A673 (cell line): ENCODE measurements around the gene KIAA1328. TPM values are rescaled to one million over a fixed set of nuclear protein-coding genes. Genes with fewer than 3 reads are reported as not detected.

Experiments
- BruUV-seq: library from RNA; stranded (reverse); fragments of 400-500 nt; replicated peaks from 2 replicates; lab custom pipeline; 2021; lab: Mats Ljungman, UMichigan
- CTCF ChIA-PET: fragments of 300-600 bp; sonication (Branson Sonifier 250); formaldehyde crosslinking; loops from one replicate; lab custom pipeline; 2022; ENCODE audit warnings: antibody characterized with exemption; lab: Charles Lee
- POLR2A ChIA-PET: fragments of 300-600 bp; sonication (Branson Sonifier 250); formaldehyde crosslinking; loops from one replicate; lab custom pipeline; 2022; ENCODE audit warnings: antibody characterized with exemption; ENCODE audit not compliant: low non-redundant PET; lab: Charles Lee
- DNase-seq: peaks from one replicate; pipeline ENCODE4 v3.0.0-alpha.2; 2015; ENCODE audit warnings: low spot score
- H3K27ac ChIP-seq: fragments of 200-600 bp; sonication (generic); 2 replicates; pipeline ENCODE4 v1.5.1; 2016; ENCODE audit warnings: mixed run types, low read depth, mild to moderate bottlenecking, mixed read lengths, antibody characterized with exemption, low read length; ENCODE audit not compliant: poor library complexity, severe bottlenecking
- H3K27me3 ChIP-seq: fragments of 200-600 bp; sonication (generic); replicated peaks from 2 replicates; pipeline ENCODE4 v1.6.1; 2017; ENCODE audit warnings: mixed run types, low read depth, mild to moderate bottlenecking, mixed read lengths, antibody characterized with exemption, low read length; ENCODE audit not compliant: insufficient read depth, poor library complexity
- H3K36me3 ChIP-seq: fragments of 200-600 bp; sonication (generic); 2 replicates; pipeline ENCODE4 v1.6.1; 2016; ENCODE audit warnings: mixed run types, mild to moderate bottlenecking, mixed read lengths, antibody characterized with exemption, low read length; ENCODE audit not compliant: insufficient read depth, poor library complexity, severe bottlenecking
- H3K4me1 ChIP-seq: fragments of 200-600 bp; sonication (generic); 2 replicates; pipeline ENCODE4 v1.6.1; 2017; ENCODE audit warnings: mixed run types, mild to moderate bottlenecking, mixed read lengths, antibody characterized with exemption, low read length; ENCODE audit not compliant: insufficient read depth, poor library complexity, severe bottlenecking
- H3K4me3 ChIP-seq: fragments of 200-600 bp; sonication (generic); 2 replicates; pipeline ENCODE4 v1.5.1; 2016; ENCODE audit warnings: low read depth, mixed run types, mild to moderate bottlenecking, mixed read lengths, low read length; ENCODE audit not compliant: poor library complexity, severe bottlenecking
- H3K9me3 ChIP-seq: fragments of 200-600 bp; sonication (generic); 2 replicates; pipeline ENCODE4 v1.6.1; 2016; ENCODE audit warnings: mixed run types, low read depth, mild to moderate bottlenecking, mixed read lengths, antibody characterized with exemption, low read length; ENCODE audit not compliant: poor library complexity, severe bottlenecking
- EZH2 ChIP-seq: fragments of 200-600 bp; sonication (generic); IDR thresholded peaks from 2 replicates; pipeline ENCODE4 v1.6.1; 2017; ENCODE audit warnings: borderline replicate concordance, low read depth, mild to moderate bottlenecking, mixed read lengths, antibody characterized with exemption, low read length; ENCODE audit not compliant: poor library complexity, severe bottlenecking
- intact Hi-C: fragments of 100-400 bp; cut with micrococcal nuclease; formaldehyde crosslinking; loops from one replicate; pipeline ENCODE4 v1.10.0; 2022; ENCODE audit not compliant: unreplicated experiment
- total RNA-seq: library from RNA; stranded (reverse); gene quantifications from 2 replicates; pipeline ENCODE4 v1.2.3, GENCODE V29; 2021
- TF ChIP-seq, protein P1 (sequence below): fragments of 300-800, 200-600 bp; sonication (generic); conservative IDR thresholded peaks from 2 replicates; pipeline ENCODE4 v1.5.1; 2017; ENCODE audit warnings: low read depth, mild to moderate bottlenecking, antibody characterized with exemption, low read length, moderate library complexity, mixed read lengths

Gene KIAA1328
- total RNA-seq, 1 experiment from 2014 or later: 6.5 TPM

DNA sequence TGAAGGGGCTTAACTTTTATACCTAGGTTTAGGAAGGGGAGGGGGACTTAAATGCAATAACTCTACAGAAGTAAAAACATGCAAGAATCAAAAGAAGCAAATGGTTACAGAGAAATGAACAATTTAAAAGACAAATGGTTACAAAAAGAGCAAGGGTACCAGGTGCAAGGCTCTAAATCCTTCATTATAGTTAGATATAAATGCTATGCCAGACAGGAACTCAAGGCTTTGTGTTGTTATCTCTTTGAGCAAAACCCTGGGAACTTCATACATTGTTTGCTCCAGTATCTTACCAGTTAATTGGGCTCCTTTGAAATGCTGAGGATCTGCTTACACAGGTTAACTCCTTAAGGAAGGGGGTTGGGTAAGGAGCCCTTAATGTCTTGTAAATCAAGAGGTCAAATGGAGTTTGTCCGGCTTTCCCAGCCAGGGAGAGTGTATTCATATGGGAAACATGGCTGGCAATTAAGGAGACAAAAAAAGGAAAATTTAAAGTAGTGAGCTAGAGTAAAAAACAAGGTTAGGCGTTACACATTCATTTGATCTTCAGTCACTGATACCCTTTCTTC is 389.2 kb downstream of the KIAA1328 start:
- no TSS peak for BruUV-seq
- no peaks in the 10 kb centered on the region for H3K36me3 ChIP-seq
- H3K27ac ChIP-seq: no peak overlapping the region
- no peaks in the 10 kb centered on the region for H3K9me3 ChIP-seq
- H3K4me3 ChIP-seq: no peak overlapping the region
- CTCF ChIA-PET: no interaction called here
- DNase-seq: no peak
- POLR2A ChIA-PET: no interaction called here
- H3K27me3 ChIP-seq: no peaks in the 10 kb centered on the region
- no peaks in the 10 kb centered on the region for H3K4me1 ChIP-seq
- intact Hi-C loops: no loop called here
- TF ChIP-seq, protein P1, sequence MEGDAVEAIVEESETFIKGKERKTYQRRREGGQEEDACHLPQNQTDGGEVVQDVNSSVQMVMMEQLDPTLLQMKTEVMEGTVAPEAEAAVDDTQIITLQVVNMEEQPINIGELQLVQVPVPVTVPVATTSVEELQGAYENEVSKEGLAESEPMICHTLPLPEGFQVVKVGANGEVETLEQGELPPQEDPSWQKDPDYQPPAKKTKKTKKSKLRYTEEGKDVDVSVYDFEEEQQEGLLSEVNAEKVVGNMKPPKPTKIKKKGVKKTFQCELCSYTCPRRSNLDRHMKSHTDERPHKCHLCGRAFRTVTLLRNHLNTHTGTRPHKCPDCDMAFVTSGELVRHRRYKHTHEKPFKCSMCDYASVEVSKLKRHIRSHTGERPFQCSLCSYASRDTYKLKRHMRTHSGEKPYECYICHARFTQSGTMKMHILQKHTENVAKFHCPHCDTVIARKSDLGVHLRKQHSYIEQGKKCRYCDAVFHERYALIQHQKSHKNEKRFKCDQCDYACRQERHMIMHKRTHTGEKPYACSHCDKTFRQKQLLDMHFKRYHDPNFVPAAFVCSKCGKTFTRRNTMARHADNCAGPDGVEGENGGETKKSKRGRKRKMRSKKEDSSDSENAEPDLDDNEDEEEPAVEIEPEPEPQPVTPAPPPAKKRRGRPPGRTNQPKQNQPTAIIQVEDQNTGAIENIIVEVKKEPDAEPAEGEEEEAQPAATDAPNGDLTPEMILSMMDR: no peak

- H3K4me1 ChIP-seq: no peaks in the 10 kb centered on the region
- H3K27me3 ChIP-seq: no peaks in the 10 kb centered on the region
- TF ChIP-seq EZH2: no peak
- no peak overlapping the region for H3K27ac ChIP-seq
- CTCF ChIA-PET: no interaction called here
- no peak overlapping the region for H3K4me3 ChIP-seq
- intact Hi-C loops: no loop called here
- no TSS peak for BruUV-seq
- H3K36me3 ChIP-seq: no peaks in the 10 kb centered on the region
- POLR2A ChIA-PET: no interaction called here
- DNase-seq: no peak
- H3K9me3 ChIP-seq: no peaks in the 10 kb centered on the region
These were observed 390.3 kb downstream of the KIAA1328 start for GRCh38 chr18:37219257-37219656.

DNA sequence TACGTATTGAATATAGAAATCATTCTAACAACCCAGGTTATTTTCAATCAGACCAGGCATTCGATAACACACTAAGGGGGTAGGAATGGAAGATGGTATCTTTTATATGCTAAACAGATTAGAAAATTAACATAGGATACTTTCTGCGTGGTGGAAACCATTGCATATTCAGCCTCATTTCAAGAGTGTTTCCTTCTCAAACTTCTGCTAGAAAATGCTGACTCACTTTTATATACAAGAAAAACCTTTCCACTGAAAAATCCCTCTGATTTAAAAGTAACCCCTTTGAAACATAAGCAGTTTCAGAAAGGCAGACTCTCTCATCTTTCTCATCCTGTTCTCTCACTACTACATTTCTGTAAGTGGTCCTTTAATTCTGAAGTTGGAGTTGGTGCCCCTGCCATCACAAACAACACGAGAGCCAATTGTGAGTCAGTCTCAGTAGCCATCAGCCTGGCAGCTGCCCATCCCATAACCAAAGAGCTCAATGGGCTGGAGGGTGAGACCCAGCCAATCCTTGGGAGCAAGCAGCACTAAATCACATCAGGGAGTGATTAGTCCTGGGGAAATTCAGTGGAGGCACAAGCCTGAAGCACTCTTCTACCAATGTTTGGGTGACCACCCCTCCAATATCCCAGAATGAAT is 393.5 kb downstream of the KIAA1328 start:
- POLR2A ChIA-PET: no interaction called here
- no peaks in the 10 kb centered on the region for H3K9me3 ChIP-seq
- H3K36me3 ChIP-seq: no peaks in the 10 kb centered on the region
- no peaks in the 10 kb centered on the region for H3K27me3 ChIP-seq
- no peaks in the 10 kb centered on the region for H3K4me1 ChIP-seq
- H3K4me3 ChIP-seq: no peak overlapping the region
- TF ChIP-seq EZH2: no peak
- TF ChIP-seq, protein P1: no peak
- CTCF ChIA-PET: no interaction called here
- no peak for DNase-seq
- intact Hi-C loops: no loop called here
- H3K27ac ChIP-seq: no peak overlapping the region
- BruUV-seq: no TSS peak

DNA sequence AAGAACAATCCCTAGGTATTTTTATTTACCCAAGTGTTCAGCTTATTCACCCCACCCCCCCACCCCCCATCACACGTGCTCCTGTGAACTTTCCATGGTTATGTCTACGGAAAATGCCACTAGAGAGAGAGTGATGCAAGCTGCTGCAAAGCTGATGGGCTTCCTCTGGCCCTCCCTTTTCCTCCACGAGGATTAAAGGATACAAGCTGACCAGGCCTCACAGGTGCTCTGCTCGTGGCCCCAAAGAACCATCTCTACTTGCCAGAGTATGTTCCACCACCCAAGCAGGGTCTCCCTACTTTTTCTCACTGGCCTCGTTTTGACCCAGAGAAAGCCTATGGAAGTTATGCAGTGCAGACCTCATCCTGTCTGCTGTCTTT is 394.1 kb downstream of the KIAA1328 start:
- H3K9me3 ChIP-seq: no peaks in the 10 kb centered on the region

More for the DNA sequence above, 394.1 kb downstream of the KIAA1328 start:
- ChIA-PET CTCF (no interaction called here), POLR2A (no interaction called here)
- H3K4me1 ChIP-seq: no peaks in the 10 kb centered on the region
- intact Hi-C loops: no loop called here
- no peaks in the 10 kb centered on the region for H3K27me3 ChIP-seq
- no peaks in the 10 kb centered on the region for H3K36me3 ChIP-seq
- no peak overlapping the region for H3K4me3 ChIP-seq
- H3K27ac ChIP-seq: no peak overlapping the region
- BruUV-seq: no TSS peak
- TF ChIP-seq, protein P1: no peak
- no peak for TF ChIP-seq EZH2
- DNase-seq: no peak
